ENCODE data around the gene GPR153. TPM values are rescaled to one million over a fixed set of nuclear protein-coding genes. Genes with fewer than 3 reads are reported as not detected.
"Not testable (repeated sequence)": the region's sequence is repeated elsewhere in the genome, so short reads cannot be mapped to it uniquely, and the experiment has no call there.

GPR153 gene
- total RNA-seq, 1 experiment from 2014 or later: 3.2 TPM

GRCh38 chr1:6308449-6308848, 47.6 kb upstream of the GPR153 start:
- DNase-seq: no peak
- TF ChIP-seq CTCF (IDR thresholded peaks at IDR 0.05; ENCODE audit: insufficient read depth in 1 of 2, low read depth in 1 of 2, low read length in 1 of 2, severe bottlenecking in 1 of 2, unreplicated experiment in 1 of 2): no peak
- intact Hi-C loops (cut with micrococcal nuclease; ENCODE audit: unreplicated experiment): no loop called here
- Mint-ChIP-seq H3K4me1 (ENCODE audit: low read depth, unreplicated experiment) (peaks cover 4% of the 10 kb centered on the region), H3K36me3 (ENCODE audit: insufficient read depth, unreplicated experiment) (peaks cover 61% of the 10 kb centered on the region), H3K4me3 (ENCODE audit: unreplicated experiment) (no peak overlapping the region), H3K27ac (ENCODE audit: unreplicated experiment) (no peak overlapping the region), H3K9me3 (ENCODE audit: unreplicated experiment) (peaks cover 17% of the 10 kb centered on the region), H3K27me3 (ENCODE audit: insufficient read depth, unreplicated experiment) (no peaks in the 10 kb centered on the region)
- POLR2A ChIA-PET: no interaction called here
- no peaks in the 10 kb centered on the region for H3K4me1 ChIP-seq
- no peaks in the 10 kb centered on the region for H3K27me3 ChIP-seq (replicated peaks; ENCODE audit: control insufficient read depth, insufficient read depth, low read length)
- H3K9me3 ChIP-seq: no peaks in the 10 kb centered on the region
- H3K36me3 ChIP-seq (ENCODE audit: control insufficient read depth, insufficient read depth, low read length): no peaks in the 10 kb centered on the region; the same call in 1 of the 2 replicates
- no peak overlapping the region for H3K4me3 ChIP-seq (ENCODE audit: low read depth, low read length)
- no TSS peak for BruUV-seq (replicated peaks)
- CTCF ChIA-PET: no interaction called here

GRCh38 chr1:6307682-6308081, 46.8 kb upstream of the GPR153 start:
- DNase-seq; H3K4me1 Mint-ChIP-seq (ENCODE audit: low read depth, unreplicated experiment); CTCF ChIA-PET; H3K4me1 ChIP-seq; POLR2A ChIA-PET; H3K4me3 ChIP-seq (ENCODE audit: low read depth, low read length); intact Hi-C loops (cut with micrococcal nuclease; ENCODE audit: unreplicated experiment); H3K27me3 Mint-ChIP-seq (ENCODE audit: insufficient read depth, unreplicated experiment); H3K4me3 Mint-ChIP-seq (ENCODE audit: unreplicated experiment); H3K9me3 ChIP-seq; H3K27me3 ChIP-seq (replicated peaks; ENCODE audit: control insufficient read depth, insufficient read depth, low read length); H3K36me3 ChIP-seq (ENCODE audit: control insufficient read depth, insufficient read depth, low read length); BruUV-seq (replicated peaks): not testable (repeated sequence)
- Mint-ChIP-seq H3K9me3 (ENCODE audit: unreplicated experiment) (peaks cover 17% of the 10 kb centered on the region), H3K36me3 (ENCODE audit: insufficient read depth, unreplicated experiment) (peaks cover 60% of the 10 kb centered on the region), H3K27ac (ENCODE audit: unreplicated experiment) (peak overlapping the region; percentile 19)

- no peaks in the 10 kb centered on the region for H3K9me3 ChIP-seq
- Mint-ChIP-seq H3K27ac (ENCODE audit: unreplicated experiment) (peak overlapping the region; percentile 19), H3K4me3 (ENCODE audit: unreplicated experiment) (no peak overlapping the region), H3K27me3 (ENCODE audit: insufficient read depth, unreplicated experiment) (no peaks in the 10 kb centered on the region), H3K9me3 (ENCODE audit: unreplicated experiment) (peaks cover 17% of the 10 kb centered on the region), H3K36me3 (ENCODE audit: insufficient read depth, unreplicated experiment) (peaks cover 57% of the 10 kb centered on the region), H3K4me1 (ENCODE audit: low read depth, unreplicated experiment) (peaks cover 4% of the 10 kb centered on the region)
- ChIA-PET POLR2A (no interaction called here), CTCF (no interaction called here)
- H3K36me3 ChIP-seq (ENCODE audit: control insufficient read depth, insufficient read depth, low read length): no peaks in the 10 kb centered on the region; the same call in 1 of the 2 replicates
- TF ChIP-seq CTCF (IDR thresholded peaks at IDR 0.05; ENCODE audit: insufficient read depth in 1 of 2, low read depth in 1 of 2, low read length in 1 of 2, severe bottlenecking in 1 of 2, unreplicated experiment in 1 of 2): no peak
- H3K4me1 ChIP-seq: no peaks in the 10 kb centered on the region
- no TSS peak for BruUV-seq (replicated peaks)
- no peak overlapping the region for H3K4me3 ChIP-seq (ENCODE audit: low read depth, low read length)
- no peaks in the 10 kb centered on the region for H3K27me3 ChIP-seq (replicated peaks; ENCODE audit: control insufficient read depth, insufficient read depth, low read length)
- DNase-seq: no peak
- intact Hi-C loops (cut with micrococcal nuclease; ENCODE audit: unreplicated experiment): no loop called here
Measured at GRCh38 chr1:6307099-6307498, 46.2 kb upstream of the GPR153 start.

Data from Caco-2 (cell line).